NCI-H82 treated with DMSO at 0.1 percent for 48 hours (cell line): Measurements from ENCODE around the gene TMEM52B.

ENCODE experiments used
- DNase-seq: peaks from one replicate; lab custom pipeline; 2025; ENCODE audit not compliant: unreplicated experiment; lab: John Stamatoyannopoulos, UW

TMEM52B gene

DNA sequence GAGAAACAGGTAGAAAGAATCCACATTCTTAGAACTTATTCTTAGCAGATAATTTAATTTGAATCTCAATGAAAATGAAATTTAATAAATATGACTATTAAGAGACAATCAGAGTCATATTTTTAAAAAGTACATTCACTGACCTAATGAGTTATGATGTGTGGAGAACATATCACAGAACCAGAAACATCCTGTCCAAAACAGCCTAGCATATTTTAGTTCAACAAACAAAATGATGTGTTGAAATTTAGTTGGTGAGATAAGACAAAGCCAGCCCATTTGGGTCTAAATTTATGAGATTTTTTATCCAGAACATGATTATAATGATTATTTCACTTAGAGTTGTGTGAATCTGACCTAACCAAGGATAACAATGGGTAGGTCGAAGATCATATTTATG lies 59.7 kb downstream of the TMEM52B start:
- no peak for DNase-seq

- no peak for DNase-seq
Measured at GRCh38 chr12:10241290-10241689, 62.5 kb downstream of the TMEM52B start.
